ENCODE data around the gene VSTM4.

Gene VSTM4

DNA sequence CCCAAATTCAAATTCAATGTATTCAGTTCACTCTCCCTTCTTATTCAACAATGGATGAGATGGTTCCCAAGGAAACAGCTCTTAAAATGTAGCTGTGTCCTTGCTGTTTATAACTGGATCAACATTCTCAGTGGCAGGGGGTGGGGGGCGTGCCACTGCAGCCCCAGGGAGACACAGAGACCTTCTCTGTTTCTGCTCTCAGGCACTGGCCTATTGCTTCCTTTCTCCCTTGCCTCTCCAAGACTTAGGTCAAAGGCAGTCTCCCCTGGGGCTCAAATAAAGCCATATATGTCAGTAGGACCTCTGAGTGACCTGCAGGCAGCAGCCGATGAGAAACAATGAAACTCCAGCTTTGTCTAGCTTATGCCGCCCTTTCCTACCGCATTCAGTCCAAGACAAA, 20.7 kb downstream of the VSTM4 start:
- Histone ChIP-seq H3K9ac (ENCODE audit: low read depth in 1 of 2, low read length in 2 of 2) (no peak overlapping the region), H3K27ac (ENCODE audit: low read depth, low read length) (no peak overlapping the region), H3K4me1 (ENCODE audit: control insufficient read depth in 1 of 2, insufficient read depth in 2 of 2, low read length in 2 of 2) (no peaks in the 10 kb centered on the region), H3K36me3 (ENCODE audit: control insufficient read depth in 1 of 2, insufficient read depth in 2 of 2, low read length in 2 of 2) (no peaks in the 10 kb centered on the region), H3K4me3 (ENCODE audit: low read depth in 1 of 2, low read length in 2 of 2) (no peak overlapping the region), H3K9me3 (ENCODE audit: control insufficient read depth in 1 of 2, low read length in 2 of 2) (no peaks in the 10 kb centered on the region), H3K27me3 (ENCODE audit: control insufficient read depth in 1 of 2, insufficient read depth in 2 of 2, low read length in 2 of 2) (no peaks in the 10 kb centered on the region)

DNA sequence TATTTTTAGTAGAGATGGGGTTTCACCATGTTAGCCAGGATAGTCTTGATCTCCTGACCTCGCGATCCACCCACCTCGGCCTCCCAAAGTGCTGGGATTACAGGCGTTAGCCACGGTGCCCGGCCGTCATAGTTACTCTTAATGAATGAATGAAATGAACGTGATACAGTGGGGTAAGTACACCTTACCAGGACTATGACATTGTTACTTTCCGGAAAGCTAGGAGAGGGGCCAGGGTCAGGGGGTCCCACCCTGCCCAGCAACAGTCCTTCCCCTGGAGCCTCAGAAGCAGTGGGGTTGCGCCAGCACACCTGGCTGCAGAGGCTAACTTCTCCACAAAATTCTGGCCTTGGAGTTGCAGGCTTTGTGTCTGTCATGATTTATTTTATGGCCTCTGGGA, 21.4 kb downstream of the VSTM4 start:
- Histone ChIP-seq H3K27me3 (ENCODE audit: control insufficient read depth in 1 of 2, insufficient read depth in 2 of 2, low read length in 2 of 2) (no peaks in the 10 kb centered on the region), H3K4me3 (ENCODE audit: low read depth in 1 of 2, low read length in 2 of 2) (no peak overlapping the region), H3K27ac (ENCODE audit: low read depth, low read length) (no peak overlapping the region), H3K4me1 (ENCODE audit: control insufficient read depth in 1 of 2, insufficient read depth in 2 of 2, low read length in 2 of 2) (no peaks in the 10 kb centered on the region), H3K9me3 (ENCODE audit: control insufficient read depth in 1 of 2, low read length in 2 of 2) (no peaks in the 10 kb centered on the region), H3K9ac (ENCODE audit: low read depth in 1 of 2, low read length in 2 of 2) (no peak overlapping the region), H3K36me3 (ENCODE audit: control insufficient read depth in 1 of 2, insufficient read depth in 2 of 2, low read length in 2 of 2) (no peaks in the 10 kb centered on the region)

DNA sequence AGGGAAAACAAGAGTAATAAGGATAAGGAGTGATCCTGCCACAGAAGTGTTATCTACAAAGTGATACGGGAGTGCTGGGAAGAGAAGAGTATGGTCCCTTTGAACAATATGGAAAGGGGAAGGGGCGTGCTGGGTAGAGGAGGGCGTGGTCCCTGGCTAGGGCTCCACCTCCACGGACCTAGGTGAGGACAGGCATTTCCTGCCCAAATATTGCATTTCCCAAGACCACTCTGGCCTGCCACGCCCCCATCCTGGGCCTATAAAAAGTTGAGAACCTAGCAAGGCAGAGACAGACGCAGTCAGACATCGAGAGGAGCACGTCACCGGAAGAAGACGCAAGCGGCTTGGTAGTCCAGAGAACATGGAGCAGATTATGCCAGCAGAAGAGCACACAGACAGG, 22.8 kb downstream of the VSTM4 start:
- no peak overlapping the region for H3K9ac ChIP-seq (ENCODE audit: low read depth in 1 of 2, low read length in 2 of 2)
- H3K27ac ChIP-seq (ENCODE audit: low read depth, low read length): no peak overlapping the region
- no peaks in the 10 kb centered on the region for H3K4me1 ChIP-seq (ENCODE audit: control insufficient read depth in 1 of 2, insufficient read depth in 2 of 2, low read length in 2 of 2)
- H3K36me3 ChIP-seq (ENCODE audit: control insufficient read depth in 1 of 2, insufficient read depth in 2 of 2, low read length in 2 of 2): no peaks in the 10 kb centered on the region
- H3K4me3 ChIP-seq (ENCODE audit: low read depth in 1 of 2, low read length in 2 of 2): no peak overlapping the region
- H3K27me3 ChIP-seq (ENCODE audit: control insufficient read depth in 1 of 2, insufficient read depth in 2 of 2, low read length in 2 of 2): no peaks in the 10 kb centered on the region
- peaks cover 0 to 2% of the 10 kb centered on the region in 2 donors for H3K9me3 ChIP-seq (ENCODE audit: control insufficient read depth in 1 of 2, low read length in 2 of 2)

DNA sequence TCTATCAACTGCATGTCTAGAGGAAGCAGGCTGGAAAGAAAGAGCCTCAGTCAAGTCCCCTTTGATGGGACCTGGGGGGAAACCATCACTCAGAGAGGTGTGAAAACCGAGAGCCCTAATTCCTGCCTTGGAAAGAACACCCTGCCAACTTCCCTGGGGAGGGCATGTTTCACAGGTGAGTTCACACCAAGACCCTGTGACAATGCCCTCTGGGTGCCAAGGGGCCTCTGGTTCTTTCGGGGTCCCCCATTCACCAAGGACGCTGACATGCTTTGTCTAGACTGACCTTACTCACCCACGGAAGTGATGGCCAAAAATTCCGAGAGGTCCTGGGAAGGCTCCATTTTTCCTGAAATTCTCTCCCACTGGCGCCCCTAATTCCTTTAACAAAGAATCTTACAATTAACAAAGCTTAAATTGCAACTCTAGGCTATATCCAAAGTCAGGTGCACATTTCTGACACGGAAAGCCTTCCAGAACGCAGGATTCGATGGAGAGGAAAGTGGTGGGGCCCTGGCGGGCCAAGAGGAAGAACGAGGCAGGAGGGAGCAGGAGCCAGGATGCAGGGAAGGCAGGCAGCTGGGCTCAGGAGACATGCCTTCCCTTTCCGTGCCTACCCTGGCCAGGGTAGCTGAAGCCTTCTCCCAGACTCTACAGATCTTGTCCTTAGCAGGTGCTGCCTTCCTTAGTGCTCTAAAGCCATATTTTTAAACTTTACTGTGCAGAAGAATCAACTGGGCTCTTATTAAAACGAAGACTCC, 23.7 kb downstream of the VSTM4 start:
- Histone ChIP-seq H3K9ac (ENCODE audit: low read depth in 1 of 2, low read length in 2 of 2) (no peak overlapping the region), H3K27me3 (ENCODE audit: control insufficient read depth in 1 of 2, insufficient read depth in 2 of 2, low read length in 2 of 2) (no peaks in the 10 kb centered on the region), H3K4me3 (ENCODE audit: low read depth in 1 of 2, low read length in 2 of 2) (no peak overlapping the region), H3K36me3 (ENCODE audit: control insufficient read depth in 1 of 2, insufficient read depth in 2 of 2, low read length in 2 of 2) (no peaks in the 10 kb centered on the region), H3K4me1 (ENCODE audit: control insufficient read depth in 1 of 2, insufficient read depth in 2 of 2, low read length in 2 of 2) (no peaks in the 10 kb centered on the region), H3K27ac (ENCODE audit: low read depth, low read length) (no peak overlapping the region), H3K9me3 (ENCODE audit: control insufficient read depth in 1 of 2, low read length in 2 of 2) (peaks cover 0 to 6% of the 10 kb centered on the region in 2 donors)

DNA sequence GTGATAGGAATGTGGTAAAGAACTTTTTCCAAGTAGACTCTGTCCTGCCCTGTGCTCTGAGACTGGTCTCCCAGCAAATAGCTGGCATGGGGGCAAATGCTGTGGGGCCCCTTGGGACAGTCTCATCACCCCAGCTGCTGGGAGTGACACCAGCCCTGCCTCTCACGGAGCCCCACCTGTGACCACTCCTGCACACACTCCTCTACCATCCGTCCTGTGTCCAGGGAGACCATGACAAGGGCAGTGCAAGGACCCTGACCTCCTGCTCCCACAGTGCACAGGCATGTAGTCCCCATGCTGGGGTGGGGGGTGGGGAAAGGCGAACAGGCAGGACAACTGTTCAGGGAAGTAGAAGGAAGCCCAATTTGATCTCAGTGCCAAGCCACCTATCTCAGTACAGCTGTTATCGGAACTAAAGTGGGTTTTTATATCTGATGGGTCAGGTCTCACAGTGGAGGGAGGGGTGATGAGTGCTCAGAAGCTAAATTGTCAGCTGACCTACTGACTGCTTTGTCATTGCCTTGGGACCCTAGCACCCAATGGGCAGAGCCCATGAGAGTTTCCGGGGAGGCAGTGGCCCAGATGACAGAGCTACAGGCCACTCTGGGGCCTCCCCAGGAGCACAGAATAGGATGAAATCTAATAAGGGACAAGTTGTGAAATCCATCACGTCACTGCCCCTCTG, 24.5 kb downstream of the VSTM4 start:
- Histone ChIP-seq H3K27me3 (ENCODE audit: control insufficient read depth in 1 of 2, insufficient read depth in 2 of 2, low read length in 2 of 2) (no peaks in the 10 kb centered on the region), H3K9me3 (ENCODE audit: control insufficient read depth in 1 of 2, low read length in 2 of 2) (peaks cover 0 to 7% of the 10 kb centered on the region in 2 donors), H3K4me3 (ENCODE audit: low read depth in 1 of 2, low read length in 2 of 2) (no peak overlapping the region), H3K9ac (ENCODE audit: low read depth in 1 of 2, low read length in 2 of 2) (no peak overlapping the region), H3K27ac (ENCODE audit: low read depth, low read length) (no peak overlapping the region), H3K36me3 (ENCODE audit: control insufficient read depth in 1 of 2, insufficient read depth in 2 of 2, low read length in 2 of 2) (no peaks in the 10 kb centered on the region), H3K4me1 (ENCODE audit: control insufficient read depth in 1 of 2, insufficient read depth in 2 of 2, low read length in 2 of 2) (no peaks in the 10 kb centered on the region)

DNA sequence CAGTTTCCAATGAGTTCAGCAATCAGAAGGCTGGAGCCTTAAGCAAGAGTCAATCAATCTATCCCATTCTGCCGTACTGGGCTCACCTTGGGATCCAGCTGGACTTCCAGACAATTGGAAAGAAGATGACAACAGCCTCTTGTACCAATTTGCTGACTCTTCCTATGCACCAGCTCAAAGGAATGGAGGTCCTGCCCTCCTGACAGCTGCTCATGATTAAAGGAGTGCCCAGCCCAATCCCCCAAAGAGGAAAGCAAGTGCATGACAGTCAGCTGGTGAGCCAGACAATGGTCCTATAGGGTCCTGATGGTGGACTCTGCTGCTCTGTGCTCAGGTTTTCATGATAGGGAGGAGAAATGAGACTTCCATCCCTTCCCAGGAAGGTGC, 25.1 kb downstream of the VSTM4 start:
- Histone ChIP-seq H3K27ac (ENCODE audit: low read depth, low read length) (no peak overlapping the region), H3K36me3 (ENCODE audit: control insufficient read depth in 1 of 2, insufficient read depth in 2 of 2, low read length in 2 of 2) (no peaks in the 10 kb centered on the region), H3K27me3 (ENCODE audit: control insufficient read depth in 1 of 2, insufficient read depth in 2 of 2, low read length in 2 of 2) (no peaks in the 10 kb centered on the region), H3K9me3 (ENCODE audit: control insufficient read depth in 1 of 2, low read length in 2 of 2) (peaks cover 0 to 7% of the 10 kb centered on the region in 2 donors), H3K9ac (ENCODE audit: low read depth in 1 of 2, low read length in 2 of 2) (no peak overlapping the region), H3K4me1 (ENCODE audit: control insufficient read depth in 1 of 2, insufficient read depth in 2 of 2, low read length in 2 of 2) (no peaks in the 10 kb centered on the region), H3K4me3 (ENCODE audit: low read depth in 1 of 2, low read length in 2 of 2) (no peak overlapping the region)

DNA sequence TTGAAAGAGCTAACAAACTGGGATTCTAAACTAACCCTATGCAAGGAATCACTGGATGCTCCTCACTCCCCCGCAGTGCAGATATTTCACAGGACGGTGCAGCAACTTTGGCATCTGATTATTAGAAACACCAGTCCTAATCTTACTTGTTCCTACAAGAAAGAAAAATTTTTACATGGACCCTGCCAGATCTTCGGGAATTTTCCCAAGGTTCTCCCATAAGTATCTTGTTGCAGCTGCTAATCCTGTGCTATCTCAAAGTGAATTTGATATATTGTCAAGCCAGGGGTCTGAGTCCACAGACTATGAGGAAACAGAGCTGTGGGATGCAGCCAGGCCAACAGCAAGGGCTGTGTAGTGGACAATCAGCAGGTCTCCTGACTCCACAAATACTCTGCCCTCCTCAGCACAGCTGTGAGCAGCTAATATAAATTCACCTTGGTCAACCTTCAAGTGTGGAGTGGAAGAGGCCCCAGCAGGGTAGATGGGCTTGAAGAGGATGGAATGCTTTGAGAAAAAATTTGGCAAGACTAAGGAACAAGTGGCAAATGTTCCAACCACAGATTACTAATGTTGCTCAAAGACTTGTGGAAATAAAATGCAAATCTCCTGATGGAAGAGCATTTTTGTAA, 25.6 kb downstream of the VSTM4 start:
- no peak overlapping the region for H3K4me3 ChIP-seq (ENCODE audit: low read depth in 1 of 2, low read length in 2 of 2)
- no peak overlapping the region for H3K9ac ChIP-seq (ENCODE audit: low read depth in 1 of 2, low read length in 2 of 2)
- no peaks in the 10 kb centered on the region for H3K4me1 ChIP-seq (ENCODE audit: control insufficient read depth in 1 of 2, insufficient read depth in 2 of 2, low read length in 2 of 2)
- no peak overlapping the region for H3K27ac ChIP-seq (ENCODE audit: low read depth, low read length)
- H3K9me3 ChIP-seq (ENCODE audit: control insufficient read depth in 1 of 2, low read length in 2 of 2): peaks cover 0 to 7% of the 10 kb centered on the region in 2 donors
- no peaks in the 10 kb centered on the region for H3K36me3 ChIP-seq (ENCODE audit: control insufficient read depth in 1 of 2, insufficient read depth in 2 of 2, low read length in 2 of 2)
- H3K27me3 ChIP-seq (ENCODE audit: control insufficient read depth in 1 of 2, insufficient read depth in 2 of 2, low read length in 2 of 2): no peaks in the 10 kb centered on the region

DNA sequence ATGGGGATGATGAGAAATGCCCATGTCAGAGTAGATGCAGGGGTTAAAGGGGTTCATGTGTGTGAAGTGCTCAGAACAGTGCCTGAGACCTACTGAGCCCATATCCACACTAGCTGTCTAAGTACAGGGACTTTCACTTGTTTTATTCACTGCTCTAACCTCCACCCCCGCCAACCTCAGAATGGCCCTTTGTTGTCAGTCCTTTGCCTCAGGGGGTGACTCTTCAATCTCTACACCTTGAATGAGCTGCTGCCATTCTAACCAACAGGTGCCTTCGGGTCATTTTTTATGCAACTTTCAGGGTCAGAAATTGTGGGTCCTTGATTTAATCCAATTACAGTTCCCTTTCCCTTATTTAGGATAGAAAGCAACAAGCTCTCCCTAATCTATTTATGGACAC, 26.2 kb downstream of the VSTM4 start:
- no peak overlapping the region for H3K27ac ChIP-seq (ENCODE audit: low read depth, low read length)
- H3K27me3 ChIP-seq (ENCODE audit: control insufficient read depth in 1 of 2, insufficient read depth in 2 of 2, low read length in 2 of 2): no peaks in the 10 kb centered on the region
- H3K4me1 ChIP-seq (ENCODE audit: control insufficient read depth in 1 of 2, insufficient read depth in 2 of 2, low read length in 2 of 2): no peaks in the 10 kb centered on the region
- H3K4me3 ChIP-seq (ENCODE audit: low read depth in 1 of 2, low read length in 2 of 2): no peak overlapping the region
- no peaks in the 10 kb centered on the region for H3K36me3 ChIP-seq (ENCODE audit: control insufficient read depth in 1 of 2, insufficient read depth in 2 of 2, low read length in 2 of 2)
- H3K9me3 ChIP-seq (ENCODE audit: control insufficient read depth in 1 of 2, low read length in 2 of 2): peaks cover 0 to 7% of the 10 kb centered on the region in 2 donors
- no peak overlapping the region for H3K9ac ChIP-seq (ENCODE audit: low read depth in 1 of 2, low read length in 2 of 2)

DNA sequence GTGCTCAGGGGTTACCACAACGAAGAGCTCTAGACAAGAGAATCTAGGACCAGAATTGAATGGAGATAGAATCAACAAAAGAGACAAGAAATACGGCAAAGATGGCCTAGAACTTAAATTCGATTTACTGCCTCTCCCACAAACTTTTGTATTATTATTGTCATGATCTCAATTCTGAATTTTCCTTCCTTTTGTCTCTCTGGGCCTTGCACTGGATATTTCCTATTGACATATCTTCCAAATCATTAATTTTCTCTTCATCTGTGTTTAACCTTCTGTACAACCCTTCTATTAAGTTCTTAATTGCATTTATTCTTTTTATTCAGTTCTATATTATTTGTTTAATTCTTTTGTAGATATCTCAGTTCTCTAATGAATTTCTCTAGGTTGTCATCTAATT, 28.4 kb downstream of the VSTM4 start:
- no peaks in the 10 kb centered on the region for H3K36me3 ChIP-seq (ENCODE audit: control insufficient read depth in 1 of 2, insufficient read depth in 2 of 2, low read length in 2 of 2)
- peaks cover 0 to 7% of the 10 kb centered on the region in 2 donors for H3K9me3 ChIP-seq (ENCODE audit: control insufficient read depth in 1 of 2, low read length in 2 of 2)
- no peak overlapping the region for H3K4me3 ChIP-seq (ENCODE audit: low read depth in 1 of 2, low read length in 2 of 2)
- no peaks in the 10 kb centered on the region for H3K4me1 ChIP-seq (ENCODE audit: control insufficient read depth in 1 of 2, insufficient read depth in 2 of 2, low read length in 2 of 2)
- H3K27me3 ChIP-seq (ENCODE audit: control insufficient read depth in 1 of 2, insufficient read depth in 2 of 2, low read length in 2 of 2): no peaks in the 10 kb centered on the region
- H3K27ac ChIP-seq (ENCODE audit: low read depth, low read length): no peak overlapping the region
- H3K9ac ChIP-seq (ENCODE audit: low read depth in 1 of 2, low read length in 2 of 2): no peak overlapping the region

DNA sequence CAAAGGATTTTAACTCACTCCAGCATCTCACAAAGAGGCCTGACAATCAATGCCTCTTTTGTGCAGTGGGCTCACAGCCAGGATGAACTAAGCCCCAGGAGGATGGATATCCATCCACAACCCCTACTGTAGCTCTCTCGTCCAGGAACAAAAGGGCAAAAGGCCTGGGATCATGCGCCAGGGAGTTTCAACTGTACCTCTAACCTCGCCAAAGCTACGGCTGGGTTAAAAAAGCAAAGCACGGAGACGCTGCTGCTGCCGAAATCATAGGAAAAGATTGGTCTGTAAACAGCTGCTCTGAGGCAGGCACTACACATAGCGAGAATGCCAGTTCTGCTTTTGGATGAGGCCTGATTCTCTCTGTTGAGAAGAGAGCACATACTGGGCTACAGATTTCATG, 32.1 kb downstream of the VSTM4 start:
- peaks cover 0 to 3% of the 10 kb centered on the region in 2 donors for H3K4me1 ChIP-seq (ENCODE audit: control insufficient read depth in 1 of 2, insufficient read depth in 2 of 2, low read length in 2 of 2)
- H3K27me3 ChIP-seq (ENCODE audit: control insufficient read depth in 1 of 2, insufficient read depth in 2 of 2, low read length in 2 of 2): no peaks in the 10 kb centered on the region
- peaks cover 0 to 7% of the 10 kb centered on the region in 2 donors for H3K9me3 ChIP-seq (ENCODE audit: control insufficient read depth in 1 of 2, low read length in 2 of 2)
- no peaks in the 10 kb centered on the region for H3K36me3 ChIP-seq (ENCODE audit: control insufficient read depth in 1 of 2, insufficient read depth in 2 of 2, low read length in 2 of 2)
- no peak overlapping the region for H3K4me3 ChIP-seq (ENCODE audit: low read depth in 1 of 2, low read length in 2 of 2)
- no peak overlapping the region for H3K27ac ChIP-seq (ENCODE audit: low read depth, low read length)
- H3K9ac ChIP-seq (ENCODE audit: low read depth in 1 of 2, low read length in 2 of 2): no peak overlapping the region
